CD14-positive monocyte (primary cell): ENCODE results near the gene HMGXB3. TPM values are rescaled to one million over a fixed set of nuclear protein-coding genes. Genes with fewer than 3 reads are reported as not detected.

Source experiments
- DNase-seq, 3 donors: peaks; one replicate each; pipeline ENCODE4 v3.0.0-alpha.2; 2011 to 2022
- H2AFZ ChIP-seq: 2 replicates; pipeline ENCODE4 v1.6.0; 2012; ENCODE audit warnings: mild to moderate bottlenecking, low read depth, low read length, inconsistent platforms; ENCODE audit not compliant: insufficient read depth, poor library complexity, severe bottlenecking
- H3K27ac ChIP-seq, 2 donors: 1 replicate in 1 of 2; 2 replicates in 1 of 2; pipeline ENCODE4 v1.5.1; 2012 to 2013; ENCODE audit warnings: low read length in 2 of 2, control low read depth in 1 of 2, inconsistent platforms in 1 of 2, low read depth in 1 of 2, mild to moderate bottlenecking in 1 of 2
- H3K27me3 ChIP-seq, 2 donors: one replicate each; pipeline versions ENCODE4 v1.6.0 to v1.6.1; 2011 to 2013; ENCODE audit warnings: low read length in 2 of 2; ENCODE audit not compliant: control insufficient read depth in 2 of 2, insufficient read depth in 2 of 2
- H3K36me3 ChIP-seq, 2 donors: replicated peaks in 1 of 2; 1 replicate in 1 of 2; 2 replicates in 1 of 2; pipeline versions ENCODE4 v1.5.1 to v1.6.1; 2012 to 2013; ENCODE audit warnings: low read length in 2 of 2, control low read depth in 1 of 2, inconsistent platforms in 1 of 2, mild to moderate bottlenecking in 1 of 2; ENCODE audit not compliant: insufficient read depth in 2 of 2, control insufficient read depth in 1 of 2
- H3K4me1 ChIP-seq, 2 donors: 1 replicate in 1 of 2; 2 replicates in 1 of 2; pipeline versions ENCODE4 v1.5.1 to v1.6.1; 2012 to 2013; ENCODE audit warnings: low read length in 2 of 2, control low read depth in 1 of 2, inconsistent platforms in 1 of 2, mild to moderate bottlenecking in 1 of 2, moderate library complexity in 1 of 2; ENCODE audit not compliant: insufficient read depth in 2 of 2, control insufficient read depth in 1 of 2
- H3K4me2 ChIP-seq: replicated peaks from 2 replicates; pipeline ENCODE3; 2012; ENCODE audit warnings: low read length, moderate library complexity, mild to moderate bottlenecking; ENCODE audit not compliant: poor library complexity, severe bottlenecking; ENCODE audit errors: extremely low read depth
- H3K4me3 ChIP-seq, 3 experiments: fragments of 200-600 bp in 1 of 3; sonication (generic) in 1 of 3; replicated peaks in 1 of 3; 1 replicate in 2 of 3; 2 replicates in 1 of 3; pipeline ENCODE4 v1.5.1; 2011 to 2013; ENCODE audit warnings: low read length in 3 of 3, mild to moderate bottlenecking in 3 of 3, control low read depth in 2 of 3, low read depth in 2 of 3, inconsistent platforms in 1 of 3, moderate library complexity in 1 of 3
- H3K79me2 ChIP-seq: 2 replicates; pipeline ENCODE4 v1.6.0; 2012; ENCODE audit warnings: mild to moderate bottlenecking, control low read depth, inconsistent platforms, low read length, moderate library complexity; ENCODE audit not compliant: insufficient read depth
- H3K9ac ChIP-seq: 2 replicates; pipeline ENCODE4 v1.6.0; 2017; ENCODE audit warnings: low read length, mild to moderate bottlenecking; ENCODE audit not compliant: insufficient read depth, poor library complexity, severe bottlenecking
- H3K9me3 ChIP-seq, 2 donors: replicated peaks in 1 of 2; 1 replicate in 1 of 2; 2 replicates in 1 of 2; pipeline versions ENCODE4 v1.5.1 to v1.6.1; 2012 to 2013; ENCODE audit warnings: low read length in 2 of 2, control low read depth in 1 of 2; ENCODE audit not compliant: control insufficient read depth in 1 of 2, insufficient read depth in 1 of 2
- H4K20me1 ChIP-seq: 2 replicates; pipeline ENCODE4 v1.6.0; 2012; ENCODE audit warnings: mild to moderate bottlenecking, low read length, control low read depth, moderate library complexity; ENCODE audit not compliant: insufficient read depth
- H3K27ac Mint-ChIP-seq, 7 donors: one replicate each; pipeline ENCODE4 v1.8.0; 2020; ENCODE audit warnings: mild to moderate bottlenecking in 7 of 7, mixed read lengths in 7 of 7, moderate library complexity in 6 of 7, inconsistent platforms in 2 of 7
- H3K27me3 Mint-ChIP-seq, 3 donors: one replicate each; pipeline ENCODE4 v1.8.0; 2021 to 2022; ENCODE audit warnings: low read depth in 3 of 3, mild to moderate bottlenecking in 3 of 3, mixed read lengths in 3 of 3, moderate library complexity in 3 of 3, inconsistent platforms in 1 of 3
- H3K36me3 Mint-ChIP-seq, 2 donors: one replicate each; pipeline ENCODE4 v1.8.0; 2020; ENCODE audit warnings: mixed read lengths in 2 of 2, inconsistent platforms in 1 of 2, mild to moderate bottlenecking in 1 of 2
- H3K4me1 Mint-ChIP-seq: one replicate; pipeline ENCODE4 v1.8.0; 2020; ENCODE audit warnings: mild to moderate bottlenecking, mixed read lengths
- H3K4me3 Mint-ChIP-seq, 2 donors: one replicate each; pipeline ENCODE4 v1.8.0; 2020; ENCODE audit warnings: mild to moderate bottlenecking in 2 of 2, mixed read lengths in 2 of 2, moderate library complexity in 1 of 2
- H3K9me3 Mint-ChIP-seq, 7 donors: one replicate each; pipeline ENCODE4 v1.8.0; 2020 to 2022; ENCODE audit warnings: mixed read lengths in 7 of 7, mild to moderate bottlenecking in 6 of 7, moderate library complexity in 6 of 7, inconsistent platforms in 2 of 7
- CTCF ChIP-seq: fragments of 200-600 bp; IDR thresholded peaks from one replicate; pipeline ENCODE4 v1.8.0; 2022; ENCODE audit warnings: antibody characterized with exemption, mild to moderate bottlenecking
- WGBS: methylation state at CpG from one replicate; pipeline ENCODE4 v1.1.5; 2013; ENCODE audit warnings: missing lambda C conversion rate; ENCODE audit not compliant: insufficient coverage; 5-methylcytosine and 5-hydroxymethylcytosine counted together
- intact Hi-C, 2 donors: fragments of 100-400 bp; cut with micrococcal nuclease; formaldehyde crosslinking; loops; one replicate each; pipeline versions ENCODE4 v1.15.0 to v1.15.1; 2023
- polyA plus RNA-seq, 3 donors: library from polyadenylated mRNA; depleted of rRNA in 1 of 3; unstranded in 2 of 3; stranded (reverse) in 1 of 3; fragments of 300-500 nt in 2 of 3; fragments of >200 nt in 1 of 3; fragmentation: Illumina TruSeq in 2 of 3; gene quantifications; 1 replicate in 2 of 3; 2 replicates in 1 of 3; pipeline ENCODE4 v1.2.3, GENCODE V29; 2012 to 2021

Gene HMGXB3
- polyA plus RNA-seq, 3 donors: 3.1 to 22.9 (median 6.2) TPM

DNA sequence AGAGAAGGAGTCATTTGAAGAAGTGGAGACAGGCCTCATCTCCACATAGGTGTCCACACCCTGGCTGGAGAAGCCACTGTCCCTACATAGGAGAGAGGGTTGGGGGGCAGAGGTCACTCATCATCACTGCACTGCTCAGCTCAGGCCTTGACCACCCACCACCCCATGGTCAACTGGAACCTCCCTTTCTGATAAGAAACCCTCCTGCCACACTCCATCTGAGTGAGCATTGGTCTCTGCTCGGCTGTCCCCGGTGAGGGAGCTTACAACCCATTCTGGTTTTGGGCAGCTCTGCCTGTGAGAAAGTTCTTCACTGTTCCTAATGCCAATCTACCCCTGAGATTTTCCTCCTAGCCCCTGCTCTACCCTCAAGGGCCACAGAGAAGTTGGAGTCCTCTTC is 57.0 kb downstream of the HMGXB3 start:
- H3K36me3 ChIP-seq: peaks cover 90 to 93% of the 10 kb centered on the region in 2 donors
- no peak overlapping the region for H3K4me3 Mint-ChIP-seq

DNA sequence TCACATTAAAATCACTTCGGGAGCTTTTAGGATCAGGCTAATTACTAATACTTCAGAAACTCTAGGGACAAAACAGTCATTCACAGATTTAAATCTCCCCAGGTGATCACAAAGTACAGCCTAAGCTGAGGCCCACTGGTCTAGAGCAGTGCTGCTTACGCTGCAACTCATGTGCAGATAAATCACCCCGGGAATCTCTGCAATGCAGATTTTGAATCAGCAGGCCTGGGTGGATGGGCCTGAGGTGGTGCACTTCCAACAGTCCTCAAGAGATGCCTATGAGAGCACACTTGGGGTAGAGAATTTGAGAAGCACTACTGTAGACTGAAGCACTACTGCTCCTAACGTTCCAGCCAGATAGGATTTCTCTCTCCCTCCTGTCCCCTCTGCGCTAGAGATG is 57.5 kb downstream of the HMGXB3 start:
- peaks cover 52 to 55% of the 10 kb centered on the region in 2 donors for H3K4me1 ChIP-seq
- no peaks in the 10 kb centered on the region for H3K9me3 ChIP-seq
- DNase-seq: no peak
- peaks cover 49% of the 10 kb centered on the region for H3K4me1 Mint-ChIP-seq
- TF ChIP-seq CTCF: no peak
- H4K20me1 ChIP-seq: peaks cover 98% of the 10 kb centered on the region
- intact Hi-C loops: no loop called here
- WGBS: 94% methylated on average over 4 of the region's 5 CpGs
- peak overlapping the region; percentile 92 to 97 for H3K27ac ChIP-seq
- H3K4me3 Mint-ChIP-seq: no peak overlapping the region
- no peak overlapping the region for H3K4me3 ChIP-seq
- no peak overlapping the region for H3K4me2 ChIP-seq
- H3K27me3 ChIP-seq: no peaks in the 10 kb centered on the region
- H3K36me3 ChIP-seq: peaks cover 90 to 93% of the 10 kb centered on the region in 2 donors
- H2AFZ ChIP-seq: no peak overlapping the region
- no peaks in the 10 kb centered on the region for H3K27me3 Mint-ChIP-seq
- peaks cover 55% of the 10 kb centered on the region for H3K79me2 ChIP-seq
- peak overlapping the region; percentile 42 for H3K9ac ChIP-seq
- peak overlapping the region; percentile 98 to 100 (median 99) for H3K27ac Mint-ChIP-seq
- peaks cover 0 to 3% (median 0%) of the 10 kb centered on the region in 7 donors for H3K9me3 Mint-ChIP-seq
- H3K36me3 Mint-ChIP-seq: peaks cover 92 to 99% of the 10 kb centered on the region in 2 donors

More for the DNA sequence above, 57.0 kb downstream of the HMGXB3 start:
- intact Hi-C loops: no loop called here
- Histone ChIP-seq H3K4me3 (no peak overlapping the region), H3K9ac (no peak overlapping the region), H3K4me2 (no peak overlapping the region), H3K27ac (peak overlapping the region; percentile 92 to 97), H2AFZ (no peak overlapping the region), H3K27me3 (no peaks in the 10 kb centered on the region), H3K79me2 (peaks cover 54% of the 10 kb centered on the region), H4K20me1 (peaks cover 98% of the 10 kb centered on the region), H3K9me3 (no peaks in the 10 kb centered on the region), H3K4me1 (peaks cover 52 to 55% of the 10 kb centered on the region in 2 donors)
- peaks cover 0 to 3% (median 0%) of the 10 kb centered on the region in 7 donors for H3K9me3 Mint-ChIP-seq
- DNase-seq: no peak
- TF ChIP-seq CTCF: no peak
- WGBS: 93% methylated on average over 2 of the region's 2 CpGs
- H3K36me3 Mint-ChIP-seq: peaks cover 93 to 99% of the 10 kb centered on the region in 2 donors
- H3K4me1 Mint-ChIP-seq: peaks cover 49% of the 10 kb centered on the region
- peak overlapping the region; percentile 98 to 100 (median 99) for H3K27ac Mint-ChIP-seq
- no peaks in the 10 kb centered on the region for H3K27me3 Mint-ChIP-seq
